Heart right ventricle (tissue), 16 donors: Measurements from ENCODE around the gene COL1A1. TPM values are rescaled to one million over a fixed set of nuclear protein-coding genes. Genes with fewer than 3 reads are reported as not detected.
A peak's percentile ranks its signal among the peaks of the same experiment; 100 is the strongest.

Experiments used
- ATAC-seq, 8 donors: fragments of 200-7000 bp; cut with Tn5 transposase; one replicate each; pipeline ENCODE4 v1.9.1; 2020; ENCODE audit warnings: mild to moderate bottlenecking in 8 of 8, moderate library complexity in 8 of 8, moderate number of reproducible peaks in 1 of 8
- DNase-seq, 2 donors: peaks; one replicate each; pipeline ENCODE4 v3.0.0-alpha.2; 2020
- H3K27ac ChIP-seq, 10 donors: fragments of 200-600 bp; sonication (generic) in 2 of 10; one replicate each; pipeline versions ENCODE4 v1.5.0 to v1.8.0; 2020 to 2022; ENCODE audit warnings: mild to moderate bottlenecking in 3 of 10
- H3K27me3 ChIP-seq, 7 donors: fragments of 200-600 bp; one replicate each; pipeline ENCODE4 v1.8.0; 2021 to 2022; ENCODE audit warnings: mild to moderate bottlenecking in 2 of 7
- H3K36me3 ChIP-seq, 9 donors: fragments of 200-600 bp; sonication (generic) in 1 of 9; one replicate each; pipeline versions ENCODE4 v1.5.0 to v1.8.0; 2020 to 2022; ENCODE audit warnings: mild to moderate bottlenecking in 2 of 9
- H3K4me1 ChIP-seq, 9 donors: fragments of 200-600 bp; sonication (generic) in 1 of 9; one replicate each; pipeline versions ENCODE4 v1.5.0 to v1.8.0; 2020 to 2022; ENCODE audit warnings: mild to moderate bottlenecking in 4 of 9
- H3K4me3 ChIP-seq, 10 donors: fragments of 200-600 bp; sonication (generic) in 2 of 10; one replicate each; pipeline versions ENCODE4 v1.5.0 to v1.8.0; 2020 to 2022; ENCODE audit warnings: mild to moderate bottlenecking in 7 of 10, moderate library complexity in 2 of 10
- H3K9me3 ChIP-seq, 11 donors: fragments of 200-600 bp in 10 of 11; sonication (generic) in 2 of 11; one replicate each; pipeline versions ENCODE4 v1.5.0 to v1.8.0; 2013 to 2022; ENCODE audit warnings: mild to moderate bottlenecking in 2 of 11, control low read depth in 1 of 11, moderate library complexity in 1 of 11
- CTCF ChIP-seq, 9 donors: fragments of 200-600 bp; sonication (generic) in 2 of 9; IDR thresholded peaks; one replicate each; pipeline versions ENCODE4 v1.5.0 to v1.8.0; 2021 to 2022; ENCODE audit warnings: antibody characterized with exemption in 9 of 9, mild to moderate bottlenecking in 5 of 9, moderate library complexity in 1 of 9
- WGBS, 2 donors: extraction: QIAGEN DNeasy Blood & Tissue Kit; methylation state at CpG; one replicate each; pipeline ENCODE4 v1.1.7; 2013; ENCODE audit warnings: inconsistent platforms in 1 of 2; 5-methylcytosine and 5-hydroxymethylcytosine counted together
- intact Hi-C, 10 donors: fragments of 100-400 bp; cut with DNase I; formaldehyde crosslinking; loops; one replicate each; pipeline versions ENCODE4 v1.11.1 to v1.14.2; 2022
- polyA plus RNA-seq, 2 donors: library from polyadenylated mRNA; stranded (reverse); fragments of 200-250 nt; gene quantifications; one replicate each; pipeline ENCODE4 v1.2.3, GENCODE V29; 2013
- total RNA-seq, 10 donors: library from RNA; stranded (reverse); fragmentation: NEBNext Ultra II Directional in 3 of 10; extraction: Animal tissue kit (Norgen Biotek cat#: 25700) in 3 of 10; gene quantifications; one replicate each; pipeline versions ENCODE4 v1.2.1 to v1.2.4, GENCODE V29; 2021 to 2023
- donor health status: Arrhythmogenic right ventricular cardiomyopathy.
- donor health status: ischemic (EF 13 %, LVEDD 7.1; RV severe dilation, severe dysfunction).
- donor health status: healthy with polysubstance abuse.
- donor health status: DM: no; HTN: yes; CAD: no.
- donor health status: DM: no; HTN: no; CAD: no.
- donor health status: ischemic (EF 25% LVEDD 6.9; RV normal size, moderate dysfunction).
- donor health status: ischemic (EF 25% LVEDD 5.7; RV mildly dilated, moderate dysfunction).
- donor health status: healthy.
- donor health status: DM: yes; HTN: yes; CAD: no.
- donor health status: Ischemic cardiomyopathy.
- donor health status: ischemic (EF 35%, LVEDD 5.7; RV mildly dilated, moderate dysfunction).
- donor health status: nonischemic (EF 11% LVEDD 7.7; RV severe dilation, severe dysfunction).
- donor health status: DM: yes; HTN: yes; CAD: no.
- donor health status: PGD.
- donor health status: ischemic (EF 29% LVEDD 5.4; RV normal size, mild dysfunction).
- donor health status: nonischemic (EF 23%, LVEDD 6.1; RV moderate dilation, normal function).

COL1A1 gene
- total and polyA plus RNA-seq, 12 donors: 30.2 to 455 (median 45.9) TPM

GRCh38 chr17:50144355-50144754 is 57.1 kb downstream of the COL1A1 start:
- H3K27ac ChIP-seq: peak overlapping the region in 5 of 10 donors; percentile 5 to 98 (median 96)
- intact Hi-C loops: loop anchor here in 1 of 10 donors (5.0 kb wide), 1 partner anchor 33 kb away; no protein-coding TSS in a partner anchor
- no peak overlapping the region for H3K4me3 ChIP-seq
- no peak for DNase-seq
- peaks cover 37 to 94% (median 82%) of the 10 kb centered on the region in 9 donors for H3K4me1 ChIP-seq
- no peak for ATAC-seq
- no peaks in the 10 kb centered on the region for H3K27me3 ChIP-seq
- H3K36me3 ChIP-seq: peaks cover 0 to 71% (median 40%) of the 10 kb centered on the region in 9 donors
- 72 to 78% methylated on average over 6 of the region's 6 CpGs for WGBS, 2 donors
- no peak for TF ChIP-seq CTCF (IDR thresholded peaks at IDR 0.05)
- H3K9me3 ChIP-seq: no peaks in the 10 kb centered on the region

GRCh38 chr17:50143461-50144176 is 57.8 kb downstream of the COL1A1 start:
- Histone ChIP-seq H3K36me3 (peaks cover 0 to 79% (median 48%) of the 10 kb centered on the region in 9 donors), H3K4me1 (peaks cover 37 to 89% (median 77%) of the 10 kb centered on the region in 9 donors), H3K4me3 (no peak overlapping the region), H3K27me3 (no peaks in the 10 kb centered on the region), H3K9me3 (no peaks in the 10 kb centered on the region), H3K27ac (no peak overlapping the region)
- TF ChIP-seq CTCF (IDR thresholded peaks at IDR 0.05): no peak
- DNase-seq: no peak
- no peak for ATAC-seq
- intact Hi-C loops: loop anchor here in 1 of 10 donors (5.0 kb wide), 1 partner anchor 34 kb away; no protein-coding TSS in a partner anchor
- WGBS, 2 donors: 94% methylated on average over 20 of the region's 20 CpGs

GRCh38 chr17:50141745-50142110 is 59.7 kb downstream of the COL1A1 start:
- peak overlapping the region in 9 of 10 donors; percentile 33 to 83 (median 72) for H3K27ac ChIP-seq
- peak overlapping the region in 1 of 10 donors; percentile 7 for H3K4me3 ChIP-seq
- 61 to 68% methylated on average over 8 of the region's 8 CpGs for WGBS, 2 donors
- no peak for TF ChIP-seq CTCF (IDR thresholded peaks at IDR 0.05)
- H3K27me3 ChIP-seq: no peaks in the 10 kb centered on the region
- ATAC-seq: no peak
- no peaks in the 10 kb centered on the region for H3K9me3 ChIP-seq
- intact Hi-C loops: loop anchor here in 1 of 10 donors (5.0 kb wide), 1 partner anchor 36 kb away; no protein-coding TSS in a partner anchor
- peaks cover 0 to 96% (median 65%) of the 10 kb centered on the region in 9 donors for H3K36me3 ChIP-seq
- peaks cover 26 to 76% (median 58%) of the 10 kb centered on the region in 9 donors for H3K4me1 ChIP-seq
- DNase-seq: no peak

- DNase-seq (no peak), ATAC-seq (peak in 2 of 8 donors; percentile 1)
- Histone ChIP-seq H3K27ac (peak overlapping the region; percentile 29 to 83 (median 72)), H3K27me3 (no peaks in the 10 kb centered on the region), H3K36me3 (peaks cover 0 to 96% (median 70%) of the 10 kb centered on the region in 9 donors), H3K4me3 (peak overlapping the region in 3 of 10 donors; percentile 2 to 8 (median 7)), H3K9me3 (no peaks in the 10 kb centered on the region), H3K4me1 (peaks cover 21 to 71% (median 52%) of the 10 kb centered on the region in 9 donors)
- intact Hi-C loops: loop anchor here in 1 of 10 donors (5.0 kb wide), 1 partner anchor 36 kb away; no protein-coding TSS in a partner anchor
- 78 to 88% methylated on average over 16 of the region's 16 CpGs for WGBS, 2 donors
- no peak for TF ChIP-seq CTCF (IDR thresholded peaks at IDR 0.05)
Measured at GRCh38 chr17:50141026-50141744, 60.2 kb downstream of the COL1A1 start.
